Mammary epithelial cell (primary cell): ENCODE data around the gene MRPL42.

Experiments used
- CTCF ChIP-seq, 2 donors: IDR thresholded peaks in 1 of 2; conservative IDR thresholded peaks in 1 of 2; 2 replicates each; pipeline ENCODE4 v1.5.1; 2011 to 2012; ENCODE audit warnings: inconsistent platforms in 2 of 2, low read length in 2 of 2, mild to moderate bottlenecking in 2 of 2, control low read depth in 1 of 2, low read depth in 1 of 2; ENCODE audit not compliant: insufficient read depth in 1 of 2; ENCODE audit errors: extremely low read depth in 1 of 2
- EZH2 ChIP-seq: IDR thresholded peaks from 2 replicates; pipeline ENCODE4 v1.6.1; 2012; ENCODE audit warnings: low read length, inconsistent platforms, borderline replicate concordance

GRCh38 chr12:93440043-93440835 lies 27.1 kb upstream of the MRPL42 start:
- TF ChIP-seq CTCF (conservative IDR thresholded peaks at IDR 0.05 in 1 of 2, IDR thresholded peaks at IDR 0.05 in 1 of 2; ENCODE audit: extremely low read depth in 1 of 2, insufficient read depth in 1 of 2, low read depth in 1 of 2, low read length in 2 of 2) (no peak), EZH2 (no peak)
